ENCODE measurements around the gene PPP4R4.

- TF ChIP-seq CTCF (IDR thresholded peaks at IDR 0.05), result no peak
- TF ChIP-seq EZH2 (IDR thresholded peaks at IDR 0.05), result no peak
- TF ChIP-seq EZH2phosphoT487 (IDR thresholded peaks at IDR 0.05), result no peak
Observed at GRCh38 chr14:94157197-94157596, 16.9 kb upstream of the PPP4R4 start.
